HL-60/S4 treated with retinoic acid at 250 ng/mL for 4 days and 3 days (cell line): ENCODE data around the gene ENTPD1.
"Not testable (repeated sequence)": the region's sequence is repeated elsewhere in the genome, so short reads cannot be mapped to it uniquely, and the experiment has no call there.

ENCODE experiments used
- in situ Hi-C: fragments of 300-500 bp; cut with MboI; formaldehyde crosslinking; loops from 2 replicates; pipeline ENCODE4 v1.7.0; 2022; ENCODE audit warnings: low sequenced_read_pairs

The ENTPD1 gene, protein sequence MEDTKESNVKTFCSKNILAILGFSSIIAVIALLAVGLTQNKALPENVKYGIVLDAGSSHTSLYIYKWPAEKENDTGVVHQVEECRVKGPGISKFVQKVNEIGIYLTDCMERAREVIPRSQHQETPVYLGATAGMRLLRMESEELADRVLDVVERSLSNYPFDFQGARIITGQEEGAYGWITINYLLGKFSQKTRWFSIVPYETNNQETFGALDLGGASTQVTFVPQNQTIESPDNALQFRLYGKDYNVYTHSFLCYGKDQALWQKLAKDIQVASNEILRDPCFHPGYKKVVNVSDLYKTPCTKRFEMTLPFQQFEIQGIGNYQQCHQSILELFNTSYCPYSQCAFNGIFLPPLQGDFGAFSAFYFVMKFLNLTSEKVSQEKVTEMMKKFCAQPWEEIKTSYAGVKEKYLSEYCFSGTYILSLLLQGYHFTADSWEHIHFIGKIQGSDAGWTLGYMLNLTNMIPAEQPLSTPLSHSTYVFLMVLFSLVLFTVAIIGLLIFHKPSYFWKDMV

DNA sequence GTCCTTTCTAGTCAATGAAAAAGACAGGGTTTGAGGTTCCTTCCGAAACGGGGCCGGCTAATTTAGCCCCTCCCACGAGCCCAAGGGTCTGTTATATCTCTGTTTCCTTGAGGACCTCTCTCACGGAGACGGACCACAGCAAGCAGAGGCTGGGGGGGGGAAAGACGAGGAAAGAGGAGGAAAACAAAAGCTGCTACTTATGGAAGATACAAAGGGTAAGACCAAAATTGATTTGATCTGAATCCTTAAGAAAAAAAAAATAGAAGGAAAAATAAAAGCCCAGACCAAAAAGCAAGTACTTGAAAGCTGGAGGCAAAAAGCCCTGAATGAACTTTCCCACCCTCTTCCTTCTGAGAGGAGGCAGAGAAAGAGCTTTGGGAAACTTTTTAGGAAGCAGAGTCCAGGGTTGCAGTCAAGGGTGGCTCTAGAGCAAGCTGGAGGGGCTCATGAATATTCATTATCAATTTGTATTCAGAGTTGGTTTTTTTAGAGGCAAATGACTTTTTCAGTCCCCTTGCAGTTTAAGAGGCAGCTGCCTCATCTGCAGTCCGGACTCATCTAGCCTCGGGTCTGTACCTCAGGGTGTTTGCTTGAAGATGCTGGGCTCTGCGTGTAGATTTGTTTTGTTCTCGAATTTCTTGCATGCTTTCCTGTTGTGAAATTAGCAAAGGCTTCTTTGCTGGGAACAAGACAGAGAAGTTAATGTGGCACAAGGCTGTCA, at the start of gene ENTPD1:
TSS of gene ENTPD1 (plus strand) at position 123 of the 721 bp plus-strand sequence. CDS start at position 200, 77 bp downstream.
- in situ Hi-C loops = no loop called here

DNA sequence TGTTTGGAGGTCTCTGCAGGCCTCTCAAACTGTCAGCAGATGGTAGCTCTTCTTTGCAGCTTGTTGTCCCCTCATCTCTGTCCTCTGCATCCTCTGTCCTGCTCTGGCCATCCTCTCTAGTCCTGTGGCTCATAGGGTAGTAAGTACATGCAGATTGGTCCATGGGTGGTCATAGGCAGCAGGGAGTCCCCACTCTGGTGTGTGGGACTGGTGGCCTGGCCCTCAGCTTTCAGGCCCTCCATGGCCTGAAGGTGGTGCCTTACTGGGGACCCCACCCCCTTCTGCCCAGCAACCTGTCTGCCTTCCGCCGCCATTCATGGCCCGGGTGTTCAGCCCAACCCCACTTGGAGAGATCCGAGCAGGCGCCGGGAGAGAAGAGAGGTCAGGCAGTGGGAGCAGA, 49.4 kb upstream of the ENTPD1 start:
- in situ Hi-C loops = no loop called here

DNA sequence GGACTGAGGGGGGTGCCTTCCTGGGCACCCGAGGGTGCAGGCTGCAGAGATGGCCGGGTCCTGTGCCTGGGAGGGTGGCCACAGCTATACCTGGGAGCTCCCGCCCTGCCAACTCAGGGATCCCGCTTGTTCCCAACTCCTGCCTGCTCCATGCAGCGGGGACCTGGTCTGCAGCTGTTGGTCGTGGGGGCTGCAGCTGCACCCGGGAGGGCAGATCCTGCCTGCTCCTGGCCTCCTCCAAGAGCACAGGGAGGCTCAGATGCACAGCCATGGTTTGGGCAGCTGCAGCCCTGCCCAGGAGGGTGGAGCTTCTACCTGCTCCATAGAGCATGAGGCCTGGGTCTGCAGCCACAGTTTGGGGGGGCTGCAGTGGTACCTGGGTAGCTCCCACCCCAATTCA, 49.0 kb upstream of the ENTPD1 start:
- in situ Hi-C loops = no loop called here

DNA sequence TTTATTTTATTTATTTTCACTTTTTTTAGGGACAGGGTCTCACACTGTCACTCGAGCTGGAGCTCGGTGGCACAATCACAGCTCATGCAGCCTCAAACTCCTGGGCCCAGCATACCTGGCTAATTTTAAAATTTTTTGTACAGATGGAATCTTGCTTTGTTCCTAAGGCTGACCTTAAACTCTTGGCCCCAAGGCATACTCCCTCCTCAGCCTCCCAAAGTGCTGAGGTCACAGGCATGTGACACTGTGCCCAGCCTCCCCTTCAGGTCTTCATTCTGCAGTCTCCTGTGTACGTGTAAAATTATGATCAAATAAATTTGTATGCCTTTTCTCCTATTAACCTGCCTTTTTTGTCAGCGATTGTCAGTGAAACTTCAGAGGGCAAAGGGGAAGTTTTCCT, 44.5 kb upstream of the ENTPD1 start:
- in situ Hi-C loops = no loop called here

DNA sequence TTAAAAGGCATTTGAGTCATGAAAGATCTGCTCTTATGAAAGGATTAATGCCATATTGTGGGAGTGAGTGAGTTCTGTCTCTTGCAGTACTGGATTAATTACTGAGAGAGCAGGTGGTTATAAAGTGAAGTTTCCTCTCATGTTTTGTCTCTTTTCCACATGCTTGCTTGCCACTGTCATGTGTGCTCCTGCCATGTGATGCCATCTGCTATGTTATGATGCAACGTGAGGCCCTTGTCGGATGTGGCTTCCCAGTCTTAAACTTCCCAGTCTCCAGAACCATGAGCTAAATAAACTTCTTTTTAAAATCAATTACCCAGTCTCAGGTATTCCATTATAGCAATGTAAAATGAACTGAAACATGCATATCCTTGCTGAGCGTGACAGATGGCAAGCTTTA, 39.5 kb upstream of the ENTPD1 start:
- in situ Hi-C loops = no loop called here

DNA sequence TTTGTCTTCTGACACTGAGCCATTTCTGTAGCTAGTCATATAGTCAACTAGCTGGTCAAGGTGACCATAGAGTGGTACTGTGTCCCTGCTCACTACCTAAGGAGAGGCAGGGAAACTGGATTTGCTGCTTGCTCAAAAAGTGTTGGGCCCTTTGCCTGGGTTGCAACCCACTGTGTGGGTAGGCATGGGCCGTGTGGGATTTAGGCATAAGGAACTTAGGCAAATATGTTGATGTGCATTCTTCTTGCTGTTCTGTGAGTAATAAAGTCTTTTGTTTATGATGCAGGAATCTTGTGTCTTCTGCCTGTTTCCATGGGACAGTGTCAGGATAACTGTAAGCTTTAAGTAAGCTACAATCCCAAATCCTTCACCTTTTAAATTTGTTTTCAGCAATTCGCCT, 39.1 kb upstream of the ENTPD1 start:
- in situ Hi-C loops = no loop called here

DNA sequence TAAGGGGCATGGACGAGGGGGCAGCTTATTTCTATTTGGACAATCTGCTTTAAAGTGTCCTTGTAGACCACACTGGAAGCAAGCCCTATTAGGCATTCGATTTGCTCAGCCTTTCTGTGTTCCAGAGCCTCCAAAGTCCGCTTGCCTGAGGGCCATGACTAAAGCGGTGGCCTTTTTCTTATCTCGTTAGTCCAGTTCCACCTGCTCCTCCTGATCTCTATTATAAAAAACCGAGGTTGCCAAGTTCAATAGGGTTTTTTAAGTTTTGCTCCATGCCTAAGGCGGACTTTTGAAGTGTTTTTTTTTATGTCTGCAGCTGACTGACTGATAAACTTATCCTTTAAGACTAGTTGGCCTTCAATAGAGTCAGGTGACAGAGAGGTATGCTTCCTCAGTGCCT, 35.2 kb upstream of the ENTPD1 start:
- in situ Hi-C loops = not testable (repeated sequence)

DNA sequence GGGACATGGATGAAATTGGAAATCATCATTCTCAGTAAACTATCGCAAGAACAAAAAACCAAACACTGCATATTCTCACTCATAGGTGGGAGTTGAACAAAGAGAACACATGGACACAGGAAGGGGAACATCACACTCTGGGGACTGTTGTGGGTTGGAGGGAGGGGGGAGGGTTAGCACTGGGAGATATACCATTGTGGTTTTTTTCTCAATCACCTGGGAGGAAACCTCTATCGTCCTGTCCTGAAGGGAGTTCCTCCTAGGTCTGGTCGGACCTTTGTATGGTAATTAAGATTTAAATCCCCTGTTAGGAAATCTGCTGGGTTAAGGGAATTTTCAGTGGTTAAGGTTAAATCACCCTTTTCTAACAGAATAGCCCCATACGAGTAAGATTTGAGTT, 33.5 kb upstream of the ENTPD1 start:
- in situ Hi-C loops = not testable (repeated sequence)

DNA sequence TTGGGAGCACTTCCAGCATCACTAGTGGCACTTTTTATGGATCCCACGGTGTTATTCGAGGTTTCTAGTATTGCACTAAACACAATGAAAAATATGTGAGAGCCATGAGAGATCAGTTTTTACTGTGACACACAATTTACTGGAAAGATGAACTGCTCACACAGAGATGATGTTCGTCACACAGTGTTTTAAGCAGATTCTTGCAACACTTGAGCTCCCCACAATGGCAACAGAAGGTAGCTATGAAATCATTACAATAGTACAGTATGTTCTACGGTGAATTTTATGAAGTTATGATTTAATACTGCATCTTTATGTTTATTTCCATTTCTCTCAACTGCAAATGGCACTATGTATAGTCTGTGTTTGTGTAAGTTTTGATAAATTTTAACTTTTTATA, 27.4 kb upstream of the ENTPD1 start:
- in situ Hi-C loops = no loop called here

DNA sequence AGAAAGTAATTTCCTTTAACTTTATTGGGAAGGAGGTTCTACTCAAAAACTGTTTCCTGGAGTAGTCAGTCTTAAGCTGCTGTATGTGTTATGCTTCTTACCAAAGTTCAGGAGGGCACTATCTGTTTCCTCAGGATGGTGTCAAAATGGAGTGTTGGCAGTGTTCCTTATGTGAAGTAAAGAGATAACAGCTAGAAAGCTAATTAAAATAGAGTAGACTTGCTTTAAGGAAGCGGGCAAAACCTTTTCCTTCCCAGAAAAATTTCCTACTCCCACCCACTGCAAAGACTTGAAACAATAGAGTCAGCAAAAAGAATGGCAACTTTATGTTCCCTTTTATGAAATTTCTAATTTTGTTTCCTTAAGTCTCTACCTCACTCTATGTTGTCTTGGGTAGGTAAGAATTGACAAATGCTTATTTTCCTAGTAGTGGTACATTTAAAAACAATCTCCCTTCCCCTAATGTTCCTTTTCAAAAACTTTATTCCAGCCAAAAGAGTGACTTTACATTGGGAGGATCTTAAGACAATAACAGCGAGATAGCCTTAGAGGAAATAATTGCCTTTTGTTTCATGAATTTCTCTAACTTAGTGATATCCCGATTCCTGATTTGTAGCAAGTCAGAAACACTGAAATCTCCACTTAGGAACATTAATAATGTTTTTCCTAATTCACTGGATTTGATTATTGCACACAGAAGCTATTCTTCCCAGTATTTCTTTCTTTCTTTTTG, 26.5 kb upstream of the ENTPD1 start:
- in situ Hi-C loops = no loop called here

DNA sequence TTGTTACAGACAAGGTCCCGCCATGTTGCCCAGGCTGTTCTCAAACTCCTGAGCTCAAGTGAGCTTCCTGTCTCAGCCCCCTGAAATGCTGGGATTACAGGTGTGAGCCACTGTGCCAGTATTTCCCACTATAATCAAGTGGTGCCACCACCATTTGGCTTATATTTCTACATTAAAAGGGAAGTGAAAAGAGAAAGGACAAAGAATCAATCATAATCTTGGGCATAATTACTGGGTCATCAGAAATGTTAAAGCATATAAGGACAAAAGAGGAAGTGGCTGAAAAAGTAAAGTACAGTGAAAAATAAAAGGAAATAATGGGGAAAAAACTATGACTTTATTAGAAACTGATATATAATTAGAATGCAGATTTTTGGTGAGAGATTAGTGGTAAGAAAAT, 25.7 kb upstream of the ENTPD1 start:
- in situ Hi-C loops = no loop called here

DNA sequence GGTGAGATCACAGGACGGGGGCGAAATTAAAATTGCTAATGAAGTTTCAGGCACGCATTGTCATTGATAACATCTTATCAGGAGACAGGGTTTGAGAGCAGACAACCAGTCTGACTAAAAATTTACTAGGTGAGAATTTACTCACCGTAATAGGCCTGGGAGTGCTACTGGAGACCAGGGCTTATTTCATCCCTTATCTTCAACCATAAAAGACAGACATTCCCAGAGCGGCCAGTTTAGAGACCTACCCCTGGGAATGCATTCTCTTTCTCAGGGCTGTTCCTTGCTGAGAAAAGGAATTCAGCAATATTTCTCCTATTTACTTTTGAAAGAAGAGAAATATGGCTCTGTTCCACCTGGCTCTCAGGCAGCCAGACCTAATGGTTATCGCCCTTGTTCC, 23.1 kb upstream of the ENTPD1 start:
- in situ Hi-C loops = not testable (repeated sequence)

DNA sequence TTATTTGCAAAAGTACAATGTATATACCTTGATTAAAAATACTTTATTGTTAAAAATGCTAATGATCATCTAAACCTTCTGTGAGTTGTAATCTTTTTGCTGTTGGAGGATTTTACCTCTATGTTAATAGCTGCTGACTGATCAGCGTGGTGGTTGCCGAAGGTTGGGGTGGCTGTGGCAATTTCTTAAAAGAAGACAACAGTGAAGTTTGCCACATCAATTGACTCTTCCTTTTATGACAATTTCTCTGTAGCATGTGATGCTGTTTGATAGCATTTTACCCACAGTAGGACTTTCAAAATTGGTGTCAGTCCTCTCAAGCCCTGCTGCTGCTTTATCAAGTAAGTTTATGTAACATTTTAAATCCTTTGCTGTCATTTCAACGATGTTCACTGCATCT, 16.9 kb upstream of the ENTPD1 start:
- in situ Hi-C loops = no loop called here

DNA sequence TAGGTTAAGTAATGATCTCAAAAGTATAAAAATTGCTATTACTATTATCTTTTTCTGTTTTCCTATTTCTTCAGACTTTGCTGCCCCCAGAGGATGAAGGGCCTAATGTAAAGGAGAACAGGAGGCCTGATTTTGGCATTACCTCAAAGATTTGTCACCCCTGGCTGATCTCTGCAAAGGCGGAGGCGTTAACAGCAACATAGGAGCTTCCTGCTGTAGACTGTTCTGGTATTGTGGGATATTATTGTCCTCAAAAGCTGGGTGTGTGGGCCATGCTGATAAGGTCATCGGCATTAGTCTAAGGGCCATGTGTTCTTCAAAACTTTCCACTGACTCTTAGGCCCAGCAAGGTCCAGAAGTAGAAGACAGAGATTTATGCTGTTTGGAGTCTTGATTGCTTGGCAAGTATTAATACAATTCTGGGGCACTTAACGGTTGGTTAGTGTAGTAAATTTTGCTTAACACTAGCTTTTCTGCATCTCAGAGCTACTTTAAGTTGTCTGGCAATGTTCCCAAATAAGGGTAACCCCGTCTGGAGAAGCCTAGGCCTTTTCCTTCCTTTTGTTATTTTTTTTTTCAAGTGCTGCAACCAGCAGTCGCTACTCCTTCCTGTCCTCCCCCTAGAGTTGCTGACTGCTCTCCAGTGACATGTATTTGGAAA, 14.0 kb upstream of the ENTPD1 start:
- in situ Hi-C loops = no loop called here

DNA sequence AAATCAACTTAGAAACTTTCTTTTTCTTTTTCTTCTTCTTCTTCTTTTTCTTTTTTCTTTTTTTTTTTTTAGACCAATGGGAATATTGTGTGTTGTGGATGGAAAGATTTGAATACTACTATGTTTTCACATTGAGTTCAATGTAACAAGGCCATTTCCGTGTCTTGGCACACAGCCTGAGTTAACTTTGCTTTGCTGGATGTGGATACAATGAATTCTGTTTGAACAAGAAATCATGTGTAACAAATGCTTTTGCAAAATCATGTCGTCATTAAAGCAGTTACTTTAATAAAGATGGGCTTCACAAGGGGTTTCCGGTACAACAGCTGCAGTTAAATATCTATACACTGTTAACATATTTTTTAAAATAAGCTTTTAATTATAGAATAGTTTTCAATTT, 13.5 kb upstream of the ENTPD1 start:
- in situ Hi-C loops = no loop called here

DNA sequence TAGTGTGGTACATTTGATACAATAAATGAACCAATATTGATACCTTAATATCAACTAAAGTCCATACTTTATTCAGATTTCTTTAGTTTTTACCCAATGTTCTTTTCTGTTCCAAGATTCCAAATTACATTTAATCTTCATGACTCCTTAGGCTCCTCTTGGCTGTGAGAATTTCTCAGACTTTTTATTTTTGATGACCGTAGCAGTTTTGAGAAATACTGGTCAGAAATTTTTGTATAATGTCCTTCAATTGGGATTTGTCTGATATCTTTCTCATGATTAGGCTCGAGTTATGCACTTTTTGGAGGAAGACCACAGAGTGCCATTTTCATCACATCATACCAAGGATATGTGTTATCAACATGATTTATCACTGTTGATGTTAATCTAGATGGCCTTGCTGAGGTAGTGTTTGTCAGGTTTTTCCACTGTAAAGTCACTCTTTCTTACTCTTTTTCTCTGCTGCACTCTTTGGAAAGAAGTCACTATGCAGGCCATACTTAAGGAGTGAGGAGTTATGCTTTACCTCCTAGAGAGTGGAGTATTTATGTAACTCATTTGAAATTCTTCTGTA, 12.9 kb upstream of the ENTPD1 start:
- in situ Hi-C loops = no loop called here

DNA sequence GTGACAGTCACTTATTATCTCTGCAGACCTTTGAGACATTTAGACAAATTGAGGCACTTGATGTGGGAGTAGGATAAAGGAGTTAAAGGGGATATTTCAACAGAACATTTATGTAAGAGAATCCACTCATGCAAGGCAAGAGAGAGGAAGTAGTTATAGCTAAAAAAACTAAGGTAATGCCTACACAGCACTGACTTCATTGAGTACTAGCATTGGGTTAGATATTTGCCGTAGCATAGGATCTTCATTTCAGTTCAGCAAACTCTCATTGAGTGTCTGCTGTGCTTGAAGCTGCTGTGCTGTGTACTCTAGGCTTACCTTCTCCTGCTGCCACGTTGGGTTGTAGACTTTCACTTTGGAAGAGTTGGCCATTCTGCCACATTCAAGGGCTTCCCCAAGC, 10.5 kb upstream of the ENTPD1 start:
- in situ Hi-C loops = no loop called here

DNA sequence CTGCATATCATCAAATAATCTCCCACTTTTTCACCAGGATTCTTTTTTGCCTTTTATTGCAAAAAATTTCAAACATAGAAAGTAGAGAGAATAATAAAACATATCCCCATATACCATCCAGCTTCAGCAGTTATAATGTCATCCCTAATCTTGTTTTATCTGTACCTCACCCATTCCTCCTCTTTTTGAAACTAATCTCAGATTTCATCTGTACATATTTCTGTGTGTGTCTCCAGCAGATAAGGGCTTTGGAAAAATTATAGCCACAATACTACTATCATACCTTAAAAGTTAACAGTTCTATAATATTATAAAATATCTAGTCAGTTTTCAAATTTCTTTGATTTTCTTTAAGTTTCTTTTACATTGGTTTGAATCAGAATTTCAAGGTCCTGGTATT, 7.6 kb upstream of the ENTPD1 start:
- in situ Hi-C loops = no loop called here

DNA sequence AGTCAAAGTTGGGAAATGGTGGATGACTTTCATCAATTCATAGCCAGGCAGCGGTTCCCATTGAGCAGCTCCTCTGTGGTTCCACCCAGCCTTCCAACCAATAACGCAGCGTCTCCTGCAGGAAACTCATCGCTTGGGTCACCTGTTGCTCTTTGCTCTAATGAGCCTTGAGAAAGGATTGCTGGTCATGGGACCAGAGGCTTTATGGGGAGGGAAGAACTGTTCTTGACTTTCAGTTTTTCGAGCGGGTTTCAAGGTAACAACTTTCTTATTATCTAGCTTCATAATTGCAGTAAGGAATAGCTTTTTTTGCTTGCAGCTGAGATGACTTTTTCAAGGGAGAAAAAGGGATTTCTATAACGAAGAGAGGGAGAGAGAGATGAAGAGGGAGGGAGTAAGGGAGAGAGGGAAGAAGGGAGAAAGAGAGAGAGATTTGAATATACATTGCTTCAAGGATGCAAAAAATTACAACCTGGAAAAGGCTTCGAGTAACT, 405 bp upstream of the ENTPD1 start:
- in situ Hi-C loops = no loop called here
